Sigmoid colon (tissue), 7 donors: ENCODE results near the gene TRAM2. TPM values are rescaled to one million over a fixed set of nuclear protein-coding genes. Genes with fewer than 3 reads are reported as not detected.

Experiments used
- DNase-seq: peaks from one replicate; pipeline ENCODE4 v3.0.0-alpha.2; 2019
- H3K27ac ChIP-seq, 4 donors: fragments of 200-600 bp; sonication (generic); one replicate each; pipeline ENCODE4 v1.5.1; 2016 to 2019; ENCODE audit warnings: mild to moderate bottlenecking in 1 of 4
- H3K27me3 ChIP-seq, 3 donors: fragments of 200-600 bp; sonication (generic); one replicate each; pipeline ENCODE4 v1.5.1; 2019; ENCODE audit warnings: mild to moderate bottlenecking in 1 of 3
- H3K36me3 ChIP-seq, 4 donors: fragments of 200-600 bp; sonication (generic); one replicate each; pipeline ENCODE4 v1.5.1; 2016 to 2019
- H3K4me1 ChIP-seq, 4 donors: fragments of 200-600 bp; sonication (generic); one replicate each; pipeline ENCODE4 v1.5.1; 2017 to 2019
- H3K4me3 ChIP-seq, 4 donors: fragments of 200-600 bp; sonication (generic); one replicate each; pipeline ENCODE4 v1.5.1; 2017 to 2019; ENCODE audit warnings: mild to moderate bottlenecking in 2 of 4, moderate library complexity in 1 of 4
- H3K9me3 ChIP-seq, 4 donors: fragments of 200-600 bp in 3 of 4; sonication (generic) in 3 of 4; one replicate each; pipeline versions ENCODE4 v1.5.1 to v1.6.1; 2013 to 2019
- CTCF ChIP-seq, 4 experiments: fragments of 450-650 bp in 3 of 4; fragments of 200-600 bp in 1 of 4; IDR thresholded peaks; one replicate each; pipeline ENCODE4 v1.5.1; 2016 to 2019; ENCODE audit warnings: antibody characterized with exemption in 4 of 4, mild to moderate bottlenecking in 3 of 4, moderate library complexity in 2 of 4
- EP300 ChIP-seq, 4 donors: sonication (generic); formaldehyde crosslinking; IDR thresholded peaks; one replicate each; pipeline ENCODE4 v1.6.1; 2017; ENCODE audit warnings: antibody characterized with exemption in 4 of 4
- POLR2A ChIP-seq, 2 donors: fragments of 450-650 bp; IDR thresholded peaks; one replicate each; pipeline ENCODE4 v1.6.1; 2016; ENCODE audit warnings: antibody characterized with exemption in 2 of 2, mild to moderate bottlenecking in 2 of 2, moderate library complexity in 2 of 2
- POLR2AphosphoS5 ChIP-seq, 4 donors: sonication (generic); formaldehyde crosslinking; IDR thresholded peaks; one replicate each; pipeline ENCODE4 v1.6.1; 2017; ENCODE audit warnings: antibody characterized with exemption in 4 of 4
- WGBS, 2 donors: extraction: QIAGEN DNeasy Blood & Tissue Kit; methylation state at CpG; one replicate each; pipeline ENCODE4 v1.1.7; 2013; 5-methylcytosine and 5-hydroxymethylcytosine counted together
- intact Hi-C: fragments of 100-400 bp; cut with DNase I; formaldehyde crosslinking; loops from one replicate; pipeline ENCODE4 v1.15.1; 2023
- polyA plus RNA-seq, 3 donors: library from polyadenylated mRNA; stranded (reverse); fragments of 200-250 nt; gene quantifications; one replicate each; pipeline ENCODE4 v1.2.3, GENCODE V29; 2013
- total RNA-seq, 4 donors: library from RNA; depleted of rRNA; stranded (reverse); fragments of >200 nt; gene quantifications; one replicate each; pipeline ENCODE4 v1.1.0, GENCODE V29; 2016
- donor health status: healthy with polysubstance abuse.
- donor health status: Bipolar disorder and iron deficiency.
- donor health status: healthy.

Gene TRAM2
- total and polyA plus RNA-seq, 7 donors, result 1.8 to 15.0 (median 10.7) TPM

- Histone ChIP-seq H3K27ac (peak overlapping the region; percentile 58 to 76 (median 69)), H3K4me3 (no peak overlapping the region)
- TF ChIP-seq CTCF (IDR thresholded peaks at IDR 0.05), result no peak
- TF ChIP-seq POLR2AphosphoS5 (IDR thresholded peaks at IDR 0.05), result peak in 1 of 4 donors; percentile 30
Measured at GRCh38 chr6:52558266-52559000, 18.4 kb downstream of the TRAM2 start.

GRCh38 chr6:52557389-52558265 is 19.2 kb downstream of the TRAM2 start:
- TF ChIP-seq CTCF (IDR thresholded peaks at IDR 0.05) (no peak), POLR2AphosphoS5 (IDR thresholded peaks at IDR 0.05) (no peak), EP300 (IDR thresholded peaks at IDR 0.05) (no peak), POLR2A (IDR thresholded peaks at IDR 0.05) (no peak)
- no peak for DNase-seq
- Histone ChIP-seq H3K4me3 (no peak overlapping the region), H3K9me3 (no peaks in the 10 kb centered on the region), H3K27me3 (no peaks in the 10 kb centered on the region), H3K27ac (peak overlapping the region; percentile 58 to 76 (median 69)), H3K4me1 (peaks cover 0 to 66% (median 58%) of the 10 kb centered on the region in 4 donors), H3K36me3 (no peaks in the 10 kb centered on the region)
- intact Hi-C loops, result no loop called here
- WGBS, 2 donors, result 71 to 83% methylated on average over 11 of the region's 11 CpGs

More at GRCh38 chr6:52558266-52559000, 18.4 kb downstream of the TRAM2 start:
- DNase-seq, result no peak
- no peaks in the 10 kb centered on the region for H3K9me3 ChIP-seq
- H3K27me3 ChIP-seq, result no peaks in the 10 kb centered on the region
- 86% methylated on average over 6 of the region's 6 CpGs for WGBS, 2 donors
- intact Hi-C loops, result no loop called here
- no peaks in the 10 kb centered on the region for H3K36me3 ChIP-seq
- peaks cover 0 to 64% (median 54%) of the 10 kb centered on the region in 4 donors for H3K4me1 ChIP-seq

- intact Hi-C loops, result no loop called here
- Histone ChIP-seq H3K27ac (peak overlapping the region; percentile 63 to 76 (median 69)), H3K36me3 (no peaks in the 10 kb centered on the region), H3K4me1 (peaks cover 0 to 80% (median 72%) of the 10 kb centered on the region in 4 donors), H3K27me3 (no peaks in the 10 kb centered on the region), H3K9me3 (no peaks in the 10 kb centered on the region), H3K4me3 (no peak overlapping the region)
- no peak for TF ChIP-seq EP300 (IDR thresholded peaks at IDR 0.05)
- no peak for TF ChIP-seq POLR2AphosphoS5 (IDR thresholded peaks at IDR 0.05)
- TF ChIP-seq POLR2A (IDR thresholded peaks at IDR 0.05), result no peak
- no peak for TF ChIP-seq CTCF (IDR thresholded peaks at IDR 0.05)
- WGBS, 2 donors, result 81 to 82% methylated on average over 5 of the region's 5 CpGs
- no peak for DNase-seq
Measured at GRCh38 chr6:52555518-52556233, 21.2 kb downstream of the TRAM2 start.

GRCh38 chr6:52554684-52555280 is 22.1 kb downstream of the TRAM2 start:
- H3K4me1 ChIP-seq, result peaks cover 0 to 82% (median 75%) of the 10 kb centered on the region in 4 donors
- peak overlapping the region in 3 of 4 donors; percentile 63 to 76 (median 67) for H3K27ac ChIP-seq
- intact Hi-C loops, result no loop called here

More at GRCh38 chr6:52554684-52555280, 22.1 kb downstream of the TRAM2 start:
- TF ChIP-seq POLR2AphosphoS5 (IDR thresholded peaks at IDR 0.05), result no peak
- no peak for TF ChIP-seq CTCF (IDR thresholded peaks at IDR 0.05)
- H3K27me3 ChIP-seq, result no peaks in the 10 kb centered on the region
- WGBS, 2 donors, result 96% methylated on average over 6 of the region's 6 CpGs
- H3K36me3 ChIP-seq, result no peaks in the 10 kb centered on the region
- DNase-seq, result no peak
- no peaks in the 10 kb centered on the region for H3K9me3 ChIP-seq
- no peak overlapping the region for H3K4me3 ChIP-seq
